Osteoblast (primary cell): ENCODE data around the gene TMEM132C. TPM values are rescaled to one million over a fixed set of nuclear protein-coding genes. Genes with fewer than 3 reads are reported as not detected.

ENCODE experiments used
- DNase-seq: peaks from one replicate; pipeline ENCODE4 v3.0.0; 2011; ENCODE audit warnings: low spot score, mixed read lengths; ENCODE audit not compliant: insufficient read length; ENCODE audit errors: missing footprints
- H2AFZ ChIP-seq: 2 replicates; pipeline ENCODE4 v1.6.0; 2011; ENCODE audit warnings: mild to moderate bottlenecking, low read length
- H3K27ac ChIP-seq: 2 replicates; pipeline ENCODE4 v1.5.1; 2011; ENCODE audit warnings: mild to moderate bottlenecking, low read depth, low read length, moderate library complexity
- H3K27me3 ChIP-seq: 2 replicates; pipeline ENCODE4 v1.6.0; 2012; ENCODE audit warnings: mild to moderate bottlenecking, control low read depth, inconsistent platforms, low read length, moderate library complexity; ENCODE audit not compliant: insufficient read depth
- H3K36me3 ChIP-seq: 2 replicates; pipeline ENCODE4 v1.5.1; 2011; ENCODE audit warnings: mild to moderate bottlenecking, low read length, control low read depth, moderate library complexity; ENCODE audit not compliant: insufficient read depth
- H3K4me1 ChIP-seq: 2 replicates; pipeline ENCODE4 v1.5.1; 2011; ENCODE audit warnings: mild to moderate bottlenecking, low read length, control low read depth, moderate library complexity; ENCODE audit not compliant: insufficient read depth
- H3K4me2 ChIP-seq: 2 replicates; pipeline ENCODE4 v1.6.0; 2011; ENCODE audit warnings: mild to moderate bottlenecking, low read length; ENCODE audit not compliant: insufficient read depth
- H3K4me3 ChIP-seq: fragments of 200-600 bp; sonication (generic); 3 replicates; pipeline ENCODE4 v1.5.1; 2012; ENCODE audit warnings: mild to moderate bottlenecking, low read length, inconsistent platforms; ENCODE audit not compliant: insufficient read depth
- H3K79me2 ChIP-seq: 2 replicates; pipeline ENCODE4 v1.6.0; 2012; ENCODE audit warnings: mild to moderate bottlenecking, low read length, control low read depth, inconsistent platforms; ENCODE audit not compliant: insufficient read depth
- H3K9me3 ChIP-seq: 2 replicates; pipeline ENCODE4 v1.5.1; 2011; ENCODE audit warnings: low read depth, low read length, control low read depth
- H4K20me1 ChIP-seq: 2 replicates; pipeline ENCODE4 v1.6.0; 2012; ENCODE audit warnings: mild to moderate bottlenecking, low read length, control low read depth; ENCODE audit not compliant: insufficient read depth
- total RNA-seq: library from RNA; depleted of rRNA; stranded (reverse); fragments of >200 nt; gene quantifications from 2 replicates; pipeline ENCODE4 v1.2.3, GENCODE V29; 2012
- TF ChIP-seq, protein P1 (sequence below): IDR thresholded peaks from 2 replicates; pipeline ENCODE4 v1.5.1; 2011; ENCODE audit warnings: mild to moderate bottlenecking, low read depth, low read length, moderate library complexity; ENCODE audit errors: extremely low read depth

Gene TMEM132C
- total RNA-seq, 1 donor, result not detected

DNA sequence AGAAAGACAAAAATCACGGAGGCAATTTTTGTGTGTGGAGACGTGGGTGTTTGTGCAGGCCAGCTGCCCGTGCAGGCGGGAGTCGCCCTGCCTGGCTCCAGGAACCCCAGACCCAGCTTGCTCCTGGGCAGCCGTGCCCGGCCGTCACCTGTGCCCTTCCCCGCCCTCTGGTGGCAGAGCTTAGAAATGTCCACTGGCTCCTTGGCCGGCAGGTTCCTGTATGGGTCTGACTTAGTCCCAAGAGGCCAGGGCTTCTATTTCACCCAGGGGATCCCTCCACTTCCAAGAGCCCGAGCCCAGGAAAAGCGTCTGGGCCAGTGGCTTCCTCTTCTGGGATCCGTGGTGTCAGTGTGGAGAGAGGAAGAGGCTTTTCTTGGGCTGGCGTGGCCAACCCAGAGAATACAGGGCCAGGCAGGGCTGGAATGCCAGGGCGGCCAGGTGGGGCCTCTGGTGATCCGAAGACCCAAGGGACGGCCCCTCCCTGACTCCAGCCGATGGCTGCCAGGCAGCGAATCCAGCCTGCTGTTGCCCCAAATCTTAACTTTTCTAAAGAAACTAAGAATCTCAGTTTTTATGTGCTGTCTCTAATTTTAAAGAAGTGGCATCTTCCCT, 120.9 kb downstream of the TMEM132C start:
- TF ChIP-seq, protein P1, sequence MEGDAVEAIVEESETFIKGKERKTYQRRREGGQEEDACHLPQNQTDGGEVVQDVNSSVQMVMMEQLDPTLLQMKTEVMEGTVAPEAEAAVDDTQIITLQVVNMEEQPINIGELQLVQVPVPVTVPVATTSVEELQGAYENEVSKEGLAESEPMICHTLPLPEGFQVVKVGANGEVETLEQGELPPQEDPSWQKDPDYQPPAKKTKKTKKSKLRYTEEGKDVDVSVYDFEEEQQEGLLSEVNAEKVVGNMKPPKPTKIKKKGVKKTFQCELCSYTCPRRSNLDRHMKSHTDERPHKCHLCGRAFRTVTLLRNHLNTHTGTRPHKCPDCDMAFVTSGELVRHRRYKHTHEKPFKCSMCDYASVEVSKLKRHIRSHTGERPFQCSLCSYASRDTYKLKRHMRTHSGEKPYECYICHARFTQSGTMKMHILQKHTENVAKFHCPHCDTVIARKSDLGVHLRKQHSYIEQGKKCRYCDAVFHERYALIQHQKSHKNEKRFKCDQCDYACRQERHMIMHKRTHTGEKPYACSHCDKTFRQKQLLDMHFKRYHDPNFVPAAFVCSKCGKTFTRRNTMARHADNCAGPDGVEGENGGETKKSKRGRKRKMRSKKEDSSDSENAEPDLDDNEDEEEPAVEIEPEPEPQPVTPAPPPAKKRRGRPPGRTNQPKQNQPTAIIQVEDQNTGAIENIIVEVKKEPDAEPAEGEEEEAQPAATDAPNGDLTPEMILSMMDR, result no peak
- no peaks in the 10 kb centered on the region for H4K20me1 ChIP-seq
- no peak overlapping the region for H3K27ac ChIP-seq
- no peaks in the 10 kb centered on the region for H3K4me1 ChIP-seq
- H3K4me3 ChIP-seq, result no peak overlapping the region
- H3K79me2 ChIP-seq, result no peaks in the 10 kb centered on the region
- H3K27me3 ChIP-seq, result no peaks in the 10 kb centered on the region
- no peak overlapping the region for H2AFZ ChIP-seq
- H3K9me3 ChIP-seq, result peaks cover 2% of the 10 kb centered on the region
- no peak for DNase-seq
- H3K36me3 ChIP-seq, result no peaks in the 10 kb centered on the region
- H3K4me2 ChIP-seq, result no peak overlapping the region

DNA sequence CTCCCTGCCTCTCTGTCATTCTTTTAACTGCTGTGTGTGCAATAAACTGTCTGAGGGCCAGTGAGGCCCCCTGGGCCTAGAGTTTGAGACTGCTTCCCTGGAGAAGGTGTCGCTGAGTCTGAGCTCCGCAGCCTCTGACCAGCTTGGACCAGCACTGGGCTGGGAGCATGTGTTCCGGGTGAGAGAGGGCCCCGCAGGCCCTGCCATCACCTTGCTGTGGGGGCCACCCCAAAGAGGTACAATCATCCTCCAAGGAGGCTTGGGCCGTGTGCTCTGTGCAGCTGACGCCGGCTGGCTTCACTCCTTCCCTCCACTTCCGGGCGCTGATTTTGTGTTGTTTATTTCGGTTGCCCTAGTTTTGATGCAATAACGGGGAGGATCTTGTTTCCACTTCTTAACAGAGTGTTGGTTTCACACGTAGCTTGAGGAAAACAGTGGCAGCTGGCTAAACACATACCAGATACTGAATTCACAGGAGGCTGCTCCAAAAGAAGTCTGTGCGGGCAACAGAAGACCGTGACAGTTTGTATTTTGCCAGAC, 121.6 kb downstream of the TMEM132C start:
- Histone ChIP-seq H4K20me1 (no peaks in the 10 kb centered on the region), H3K4me2 (no peak overlapping the region), H2AFZ (no peak overlapping the region), H3K9me3 (peaks cover 5% of the 10 kb centered on the region), H3K4me3 (no peak overlapping the region), H3K27me3 (no peaks in the 10 kb centered on the region), H3K4me1 (no peaks in the 10 kb centered on the region), H3K36me3 (no peaks in the 10 kb centered on the region), H3K79me2 (no peaks in the 10 kb centered on the region), H3K27ac (no peak overlapping the region)
- TF ChIP-seq, protein P1, result no peak
- no peak for DNase-seq

DNA sequence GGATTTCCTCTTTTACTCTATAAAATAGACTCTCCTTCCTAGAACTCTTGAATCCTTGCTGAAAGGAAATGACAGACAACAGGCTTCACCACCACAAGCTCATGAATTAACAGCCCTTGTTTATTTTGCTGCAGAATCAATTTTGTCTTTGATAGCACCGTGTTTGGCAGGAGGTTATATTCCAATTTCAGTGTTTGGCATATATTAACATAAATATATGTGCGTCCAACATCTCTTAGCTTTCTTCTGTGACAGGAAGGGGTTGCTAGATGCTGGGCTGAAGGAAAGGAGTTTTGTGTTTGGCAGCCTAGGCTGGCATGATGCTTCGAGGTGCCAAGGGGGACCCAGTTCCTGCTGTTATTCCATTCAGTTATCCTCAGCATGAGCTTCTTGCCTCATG, 126.4 kb downstream of the TMEM132C start:
- no peak for DNase-seq
- Histone ChIP-seq H3K27ac (no peak overlapping the region), H3K79me2 (no peaks in the 10 kb centered on the region), H3K9me3 (peaks cover 5% of the 10 kb centered on the region), H3K4me2 (no peak overlapping the region), H2AFZ (no peak overlapping the region), H3K4me1 (no peaks in the 10 kb centered on the region), H3K36me3 (no peaks in the 10 kb centered on the region), H4K20me1 (no peaks in the 10 kb centered on the region), H3K27me3 (no peaks in the 10 kb centered on the region), H3K4me3 (no peak overlapping the region)
- TF ChIP-seq, protein P1, result no peak

DNA sequence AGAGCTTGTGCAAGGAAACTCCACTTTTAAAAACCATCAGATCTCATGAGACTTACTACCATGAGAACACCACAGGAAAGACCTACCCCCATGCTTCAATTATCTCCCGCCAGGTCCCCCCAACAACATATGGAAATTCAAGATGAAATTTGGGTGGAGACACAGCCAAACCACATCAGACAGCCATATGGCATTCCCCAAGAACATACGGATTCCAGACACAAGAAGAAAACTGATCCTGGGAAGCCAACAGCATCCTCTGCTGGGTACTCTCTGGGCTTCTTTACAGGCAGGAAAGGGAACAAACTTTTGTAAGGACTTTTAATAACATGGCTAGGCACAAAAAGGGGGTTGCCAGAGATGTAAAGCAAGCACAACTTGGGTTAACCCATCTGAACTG, 127.2 kb downstream of the TMEM132C start:
- no peak overlapping the region for H3K4me2 ChIP-seq
- H3K4me1 ChIP-seq, result no peaks in the 10 kb centered on the region
- H3K9me3 ChIP-seq, result peaks cover 5% of the 10 kb centered on the region
- TF ChIP-seq, protein P1, result no peak
- DNase-seq, result no peak
- no peak overlapping the region for H2AFZ ChIP-seq
- H3K79me2 ChIP-seq, result no peaks in the 10 kb centered on the region
- H3K4me3 ChIP-seq, result no peak overlapping the region
- H3K27ac ChIP-seq, result no peak overlapping the region
- no peaks in the 10 kb centered on the region for H4K20me1 ChIP-seq
- no peaks in the 10 kb centered on the region for H3K36me3 ChIP-seq
- no peaks in the 10 kb centered on the region for H3K27me3 ChIP-seq
